HepG2 (cell line): ENCODE measurements around the gene PARD3. TPM values are rescaled to one million over a fixed set of nuclear protein-coding genes. Genes with fewer than 3 reads are reported as not detected.

ENCODE experiments used
- ATAC-seq: fragments of 200-7000 bp; cut with Tn5 transposase; 3 replicates; pipeline ENCODE4 v1.9.1; 2020; ENCODE audit warnings: mild to moderate bottlenecking, moderate library complexity
- BruUV-seq: library from RNA; stranded (reverse); fragments of 400-500 nt; replicated peaks from 2 replicates; lab custom pipeline; 2021; lab: Mats Ljungman, UMichigan
- CTCF ChIA-PET: fragments of 300-600 bp; formaldehyde crosslinking; extraction: SDS; loops from one replicate; lab custom pipeline; 2021; ENCODE audit warnings: low total read pairs, inconsistent platforms, low intra/inter-chr PET ratio; lab: Yijun Ruan, JAX
- POLR2A ChIA-PET: fragments of 350-600 bp; sonication (Branson Sonifier 250); formaldehyde crosslinking; loops from one replicate; lab custom pipeline; 2020; ENCODE audit warnings: antibody characterized with exemption, inconsistent platforms; lab: Yijun Ruan, JAX
- DNase-seq: peaks from one replicate; pipeline ENCODE4 v3.0.0-alpha.2; 2015; ENCODE audit warnings: low spot score
- FAIRE-seq: peaks from 3 replicates; lab custom pipeline; 2011; peaks lifted over from hg19 to GRCh38; lab: Jason Lieb, UNC
- H2AFZ ChIP-seq: one replicate; pipeline ENCODE4 v1.6.1; 2011; ENCODE audit warnings: low read length, inconsistent platforms
- H3K27ac ChIP-seq: fragments of 300-600 bp; 3 replicates; pipeline ENCODE4 v1.8.0; 2011; ENCODE audit warnings: mixed run types, mild to moderate bottlenecking, mixed read lengths, low read length, inconsistent platforms; ENCODE audit not compliant: insufficient read depth; ENCODE audit errors: extremely low read length
- H3K27me3 ChIP-seq, 2 experiments: fragments of 200-600 bp in 1 of 2; 2 replicates in 1 of 2; 3 replicates in 1 of 2; pipeline versions ENCODE4 v1.6.0 to v1.8.0; 2011; ENCODE audit warnings: low read length in 2 of 2, mild to moderate bottlenecking in 2 of 2, moderate library complexity in 2 of 2, inconsistent platforms in 1 of 2; ENCODE audit not compliant: insufficient read depth in 2 of 2, control insufficient read depth in 1 of 2
- H3K36me3 ChIP-seq, 2 experiments: fragments of 200-600 bp in 1 of 2; replicated peaks in 1 of 2; 2 replicates in 1 of 2; 3 replicates in 1 of 2; pipeline versions ENCODE4 v1.5.1 to v1.8.0; 2011; ENCODE audit warnings: low read length in 2 of 2, inconsistent platforms in 1 of 2; ENCODE audit not compliant: insufficient read depth in 2 of 2, control insufficient read depth in 1 of 2
- H3K4me1 ChIP-seq: 2 replicates; pipeline ENCODE4 v1.5.1; 2012; ENCODE audit warnings: low read length, inconsistent platforms; ENCODE audit not compliant: insufficient read depth
- H3K4me2 ChIP-seq: 2 replicates; pipeline ENCODE4 v1.6.0; 2011; ENCODE audit warnings: low read depth, low read length, inconsistent platforms
- H3K4me3 ChIP-seq, 3 experiments: fragments of 200-600 bp in 1 of 3; sonication (generic), shearing (Covaris generic) in 1 of 3; replicated peaks in 1 of 3; 2 replicates each; pipeline ENCODE4 v1.5.1; 2011 to 2016; ENCODE audit warnings: low read length in 3 of 3, inconsistent platforms in 2 of 3, low read depth in 2 of 3, mild to moderate bottlenecking in 2 of 3, control low read depth in 1 of 3, mixed read lengths in 1 of 3; ENCODE audit not compliant: insufficient read depth in 1 of 3
- H3K79me2 ChIP-seq: one replicate; pipeline ENCODE4 v1.6.1; 2011; ENCODE audit warnings: low read length, inconsistent platforms; ENCODE audit not compliant: insufficient read depth
- H3K9ac ChIP-seq: 2 replicates; pipeline ENCODE4 v1.6.0; 2011; ENCODE audit warnings: mild to moderate bottlenecking, low read depth, low read length, inconsistent platforms; ENCODE audit not compliant: insufficient read depth
- H3K9me3 ChIP-seq: 2 replicates; pipeline ENCODE4 v1.5.1; 2012; ENCODE audit warnings: mild to moderate bottlenecking, low read length
- H4K20me1 ChIP-seq: 2 replicates; pipeline ENCODE4 v1.6.0; 2011; ENCODE audit warnings: inconsistent platforms, mild to moderate bottlenecking, low read length, moderate library complexity; ENCODE audit not compliant: insufficient read depth
- GATAD1 ChIP-seq: IDR thresholded peaks from 2 replicates; pipeline ENCODE4 v1.6.1; 2016; ENCODE audit warnings: missing genetic modification reagents, missing compliant biosample characterization
- HMG20A ChIP-seq: IDR thresholded peaks from 2 replicates; pipeline ENCODE4 v1.6.1; 2016; ENCODE audit warnings: borderline replicate concordance
- IKZF4 ChIP-seq: sonication (generic); formaldehyde crosslinking; IDR thresholded peaks from 2 replicates; pipeline ENCODE4 v1.5.1; 2020; ENCODE audit warnings: borderline replicate concordance, mild to moderate bottlenecking, low read depth, missing genetic modification reagents; ENCODE audit errors: not compliant biosample characterization
- ONECUT2 ChIP-seq: sonication (generic); formaldehyde crosslinking; IDR thresholded peaks from 2 replicates; pipeline ENCODE4 v1.4.0; 2020; ENCODE audit warnings: missing genetic modification reagents
- SCMH1 ChIP-seq: sonication (generic); formaldehyde crosslinking; IDR thresholded peaks from 2 replicates; pipeline ENCODE4 v1.9.0; 2021; ENCODE audit warnings: missing genetic modification reagents, mild to moderate bottlenecking, borderline replicate concordance
- ZMYM4 ChIP-seq: sonication (generic); formaldehyde crosslinking; IDR thresholded peaks from 2 replicates; pipeline ENCODE4 v1.8.1; 2023; ENCODE audit warnings: mild to moderate bottlenecking, missing genetic modification reagents
- ZNF101 ChIP-seq: sonication (generic); formaldehyde crosslinking; IDR thresholded peaks from 2 replicates; pipeline ENCODE4 v1.4.0; 2020; ENCODE audit warnings: mild to moderate bottlenecking, low read depth, missing genetic modification reagents, borderline replicate concordance
- ZNF136 ChIP-seq: sonication (generic); formaldehyde crosslinking; IDR thresholded peaks from 2 replicates; pipeline ENCODE4 v1.8.1; 2022; ENCODE audit warnings: low read depth, mild to moderate bottlenecking, moderate library complexity, missing genetic modification reagents
- ZNF230 ChIP-seq: sonication (generic); formaldehyde crosslinking; IDR thresholded peaks from 2 replicates; pipeline ENCODE4 v1.4.0; 2020; ENCODE audit warnings: mild to moderate bottlenecking, missing genetic modification reagents
- ZNF543 ChIP-seq: sonication (generic); formaldehyde crosslinking; IDR thresholded peaks from 2 replicates; pipeline ENCODE4 v1.4.0; 2020; ENCODE audit warnings: mild to moderate bottlenecking, missing genetic modification reagents
- ZNF552 ChIP-seq: sonication (generic); formaldehyde crosslinking; IDR thresholded peaks from 2 replicates; pipeline ENCODE4 v1.9.0; 2022; ENCODE audit warnings: missing genetic modification reagents, mild to moderate bottlenecking, borderline replicate concordance
- ZNF619 ChIP-seq: sonication (generic); formaldehyde crosslinking; IDR thresholded peaks from 2 replicates; pipeline ENCODE4 v1.4.0; 2020; ENCODE audit warnings: mild to moderate bottlenecking, missing genetic modification reagents
- ZNF773 ChIP-seq: sonication (generic); formaldehyde crosslinking; IDR thresholded peaks from 2 replicates; pipeline ENCODE4 v1.4.0; 2020; ENCODE audit warnings: missing genetic modification reagents, borderline replicate concordance
- ZSCAN22 ChIP-seq: sonication (generic); formaldehyde crosslinking; IDR thresholded peaks from 2 replicates; pipeline ENCODE4 v1.4.0; 2020; ENCODE audit warnings: mild to moderate bottlenecking, missing genetic modification reagents
- WGBS: methylation state at CpG from one replicate; pipeline ENCODE4 v1.1.6; 2017; ENCODE audit warnings: low lambda C conversion rate; 5-methylcytosine and 5-hydroxymethylcytosine counted together
- in situ Hi-C: cut with HindIII; loops from 2 replicates; pipeline ENCODE4 v1.10.0; 2017; ENCODE audit warnings: low pct_unique_long_range_greater_than_20kb; ENCODE audit not compliant: extremely low pct_ligation_motif_present
- intact Hi-C: fragments of 100-400 bp; cut with micrococcal nuclease; formaldehyde crosslinking; loops from one replicate; pipeline ENCODE4 v1.10.0; 2022; ENCODE audit not compliant: unreplicated experiment
- polyA plus RNA-seq, 8 experiments: library from polyadenylated mRNA; depleted of rRNA in 3 of 8; stranded (reverse) in 7 of 8; unstranded in 1 of 8; fragments of >200 nt; fragmentation: Illumina TruSeq in 4 of 8; extraction: Trizol in 4 of 8; gene quantifications; 2 replicates each; pipeline versions ENCODE4 v1.2.1 to v1.2.3, GENCODE V29; 2011 to 2016; ENCODE audit warnings: low read depth in 4 of 8, missing spikeins in 1 of 8, mixed read lengths in 1 of 8; ENCODE audit not compliant: insufficient read depth in 1 of 8
- total RNA-seq, 5 experiments: library from RNA; depleted of rRNA; stranded (reverse); fragments of >200 nt; fragmentation: Illumina TruSeq; extraction: Trizol; gene quantifications; 2 replicates each; pipeline ENCODE4 v1.2.3, GENCODE V29; 2016; ENCODE audit warnings: low read depth in 1 of 5
- TF ChIP-seq, protein P1 (sequence below): sonication (generic); formaldehyde crosslinking; IDR thresholded peaks from 2 replicates; pipeline ENCODE4 v1.4.0; 2020; ENCODE audit warnings: mild to moderate bottlenecking, missing genetic modification reagents, borderline replicate concordance
- TF ChIP-seq, protein P2 (sequence below): sonication (generic); formaldehyde crosslinking; IDR thresholded peaks from 2 replicates; pipeline ENCODE4 v1.5.1; 2020; ENCODE audit warnings: mild to moderate bottlenecking, missing genetic modification reagents
- TF ChIP-seq, protein P3 (sequence below): sonication (generic); formaldehyde crosslinking; IDR thresholded peaks from 2 replicates; pipeline ENCODE4 v1.4.0; 2020; ENCODE audit warnings: missing genetic modification reagents

The PARD3 gene
- total and polyA plus RNA-seq, 2 of the 13 experiments (the other 11 are each of a cell fraction or from before 2014, with no cell fraction given), result 40.9 to 60.0 TPM

DNA sequence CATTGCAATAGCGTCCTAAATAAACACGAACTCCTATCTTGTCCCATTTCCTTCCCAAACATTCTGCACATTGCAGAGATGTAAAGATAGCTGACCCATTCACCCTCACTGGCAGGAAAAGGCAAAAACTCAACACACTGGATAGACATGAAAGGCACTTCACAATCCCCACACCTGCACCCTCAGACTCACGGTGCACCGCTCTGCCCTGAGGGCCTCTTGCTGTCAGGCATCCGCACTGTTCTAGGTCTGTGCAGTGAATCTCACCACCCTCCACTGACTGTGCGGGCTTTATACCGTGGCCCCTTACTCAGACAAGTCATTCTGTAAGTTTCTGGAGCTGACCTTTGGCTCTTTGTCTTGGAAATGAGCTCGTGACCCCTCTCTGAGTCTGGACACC lies 42.9 kb upstream of the PARD3 start:
- H3K36me3 ChIP-seq, result no peaks in the 10 kb centered on the region
- 26% methylated on average over 8 of the region's 8 CpGs for WGBS
- H3K4me1 ChIP-seq, result peaks cover 35% of the 10 kb centered on the region
- DNase-seq, result no peak
- CTCF ChIA-PET, result no interaction called here
- H3K9ac ChIP-seq, result no peak overlapping the region
- no peaks in the 10 kb centered on the region for H3K9me3 ChIP-seq
- no peak for FAIRE-seq
- no peaks in the 10 kb centered on the region for H3K79me2 ChIP-seq
- no peak overlapping the region for H3K27ac ChIP-seq
- no peaks in the 10 kb centered on the region for H4K20me1 ChIP-seq
- intact Hi-C loops, result no loop called here
- H3K27me3 ChIP-seq, result no peaks in the 10 kb centered on the region
- BruUV-seq, result no TSS peak
- no peak overlapping the region for H3K4me3 ChIP-seq
- H3K4me2 ChIP-seq, result no peak overlapping the region
- POLR2A ChIA-PET, result interaction anchor here (0.6 kb wide), 1 partner anchor 16 kb away, joined by 3 read pairs; no protein-coding TSS in a partner anchor
- ATAC-seq, result peak; percentile 65
- in situ Hi-C loops, result no loop called here
- H2AFZ ChIP-seq, result no peak overlapping the region
- TF ChIP-seq, protein P1, sequence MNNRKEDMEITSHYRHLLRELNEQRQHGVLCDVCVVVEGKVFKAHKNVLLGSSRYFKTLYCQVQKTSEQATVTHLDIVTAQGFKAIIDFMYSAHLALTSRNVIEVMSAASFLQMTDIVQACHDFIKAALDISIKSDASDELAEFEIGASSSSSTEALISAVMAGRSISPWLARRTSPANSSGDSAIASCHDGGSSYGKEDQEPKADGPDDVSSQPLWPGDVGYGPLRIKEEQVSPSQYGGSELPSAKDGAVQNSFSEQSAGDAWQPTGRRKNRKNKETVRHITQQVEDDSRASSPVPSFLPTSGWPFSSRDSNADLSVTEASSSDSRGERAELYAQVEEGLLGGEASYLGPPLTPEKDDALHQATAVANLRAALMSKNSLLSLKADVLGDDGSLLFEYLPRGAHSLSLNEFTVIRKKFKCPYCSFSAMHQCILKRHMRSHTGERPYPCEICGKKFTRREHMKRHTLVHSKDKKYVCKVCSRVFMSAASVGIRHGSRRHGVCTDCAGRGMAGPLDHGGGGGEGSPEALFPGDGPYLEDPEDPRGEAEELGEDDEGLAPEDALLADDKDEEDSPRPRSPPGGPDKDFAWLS (CRISPR knock-in tag), result no peak
- no peak for TF ChIP-seq ZMYM4 (CRISPR knock-in tag)
- TF ChIP-seq ZNF136 (CRISPR knock-in tag), result no peak
- TF ChIP-seq ZNF543, result no peak
- TF ChIP-seq ZNF619 (CRISPR knock-in tag), result no peak
- no peak for TF ChIP-seq ONECUT2 (CRISPR knock-in tag)
- no peak for TF ChIP-seq SCMH1 (CRISPR knock-in tag)
- TF ChIP-seq, protein P2, sequence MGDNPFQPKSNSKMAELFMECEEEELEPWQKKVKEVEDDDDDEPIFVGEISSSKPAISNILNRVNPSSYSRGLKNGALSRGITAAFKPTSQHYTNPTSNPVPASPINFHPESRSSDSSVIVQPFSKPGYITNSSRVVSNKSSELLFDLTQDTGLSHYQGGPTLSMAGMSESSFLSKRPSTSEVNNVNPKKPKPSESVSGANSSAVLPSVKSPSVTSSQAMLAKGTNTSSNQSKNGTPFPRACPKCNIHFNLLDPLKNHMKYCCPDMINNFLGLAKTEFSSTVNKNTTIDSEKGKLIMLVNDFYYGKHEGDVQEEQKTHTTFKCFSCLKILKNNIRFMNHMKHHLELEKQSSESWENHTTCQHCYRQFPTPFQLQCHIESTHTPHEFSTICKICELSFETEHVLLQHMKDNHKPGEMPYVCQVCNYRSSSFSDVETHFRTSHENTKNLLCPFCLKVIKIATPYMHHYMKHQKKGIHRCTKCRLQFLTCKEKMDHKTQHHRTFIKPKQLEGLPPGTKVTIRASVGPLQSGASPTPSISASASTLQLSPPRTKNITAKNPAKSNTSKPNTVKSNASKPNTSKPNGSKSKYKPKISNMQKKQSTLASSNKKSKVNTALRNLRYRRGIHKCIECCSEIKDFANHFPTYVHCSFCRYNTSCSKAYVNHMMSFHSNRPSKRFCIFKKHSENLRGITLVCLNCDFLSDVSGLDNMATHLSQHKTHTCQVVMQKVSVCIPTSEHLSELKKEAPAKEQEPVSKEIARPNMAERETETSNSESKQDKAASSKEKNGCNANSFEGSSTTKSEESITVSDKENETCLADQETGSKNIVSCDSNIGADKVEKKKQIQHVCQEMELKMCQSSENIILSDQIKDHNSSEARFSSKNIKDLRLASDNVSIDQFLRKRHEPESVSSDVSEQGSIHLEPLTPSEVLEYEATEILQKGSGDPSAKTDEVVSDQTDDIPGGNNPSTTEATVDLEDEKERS (CRISPR knock-in tag), result no peak
- TF ChIP-seq ZNF773, result no peak
- no peak for TF ChIP-seq ZNF230 (CRISPR knock-in tag)
- TF ChIP-seq HMG20A (CRISPR knock-in tag), result no peak
- TF ChIP-seq, protein P3, sequence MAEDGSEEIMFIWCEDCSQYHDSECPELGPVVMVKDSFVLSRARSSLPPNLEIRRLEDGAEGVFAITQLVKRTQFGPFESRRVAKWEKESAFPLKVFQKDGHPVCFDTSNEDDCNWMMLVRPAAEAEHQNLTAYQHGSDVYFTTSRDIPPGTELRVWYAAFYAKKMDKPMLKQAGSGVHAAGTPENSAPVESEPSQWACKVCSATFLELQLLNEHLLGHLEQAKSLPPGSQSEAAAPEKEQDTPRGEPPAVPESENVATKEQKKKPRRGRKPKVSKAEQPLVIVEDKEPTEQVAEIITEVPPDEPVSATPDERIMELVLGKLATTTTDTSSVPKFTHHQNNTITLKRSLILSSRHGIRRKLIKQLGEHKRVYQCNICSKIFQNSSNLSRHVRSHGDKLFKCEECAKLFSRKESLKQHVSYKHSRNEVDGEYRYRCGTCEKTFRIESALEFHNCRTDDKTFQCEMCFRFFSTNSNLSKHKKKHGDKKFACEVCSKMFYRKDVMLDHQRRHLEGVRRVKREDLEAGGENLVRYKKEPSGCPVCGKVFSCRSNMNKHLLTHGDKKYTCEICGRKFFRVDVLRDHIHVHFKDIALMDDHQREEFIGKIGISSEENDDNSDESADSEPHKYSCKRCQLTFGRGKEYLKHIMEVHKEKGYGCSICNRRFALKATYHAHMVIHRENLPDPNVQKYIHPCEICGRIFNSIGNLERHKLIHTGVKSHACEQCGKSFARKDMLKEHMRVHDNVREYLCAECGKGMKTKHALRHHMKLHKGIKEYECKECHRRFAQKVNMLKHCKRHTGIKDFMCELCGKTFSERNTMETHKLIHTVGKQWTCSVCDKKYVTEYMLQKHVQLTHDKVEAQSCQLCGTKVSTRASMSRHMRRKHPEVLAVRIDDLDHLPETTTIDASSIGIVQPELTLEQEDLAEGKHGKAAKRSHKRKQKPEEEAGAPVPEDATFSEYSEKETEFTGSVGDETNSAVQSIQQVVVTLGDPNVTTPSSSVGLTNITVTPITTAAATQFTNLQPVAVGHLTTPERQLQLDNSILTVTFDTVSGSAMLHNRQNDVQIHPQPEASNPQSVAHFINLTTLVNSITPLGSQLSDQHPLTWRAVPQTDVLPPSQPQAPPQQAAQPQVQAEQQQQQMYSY (CRISPR knock-in tag), result no peak
- TF ChIP-seq ZNF101 (CRISPR knock-in tag), result no peak
- no peak for TF ChIP-seq GATAD1 (CRISPR knock-in tag)
- no peak for TF ChIP-seq ZSCAN22 (CRISPR knock-in tag)
- no peak for TF ChIP-seq IKZF4 (CRISPR knock-in tag)
- TF ChIP-seq ZNF552 (CRISPR knock-in tag), result no peak
